HCT116 (cell line): ENCODE measurements around the gene ABI1. TPM values are rescaled to one million over a fixed set of nuclear protein-coding genes. Genes with fewer than 3 reads are reported as not detected.

Experiments
- ATAC-seq: fragments of 200-7000 bp; cut with Tn5 transposase; 2 replicates; pipeline ENCODE4 v1.9.1; 2020; ENCODE audit warnings: mild to moderate bottlenecking, moderate library complexity
- BruUV-seq: library from RNA; stranded (reverse); fragments of 400-500 nt; replicated peaks from 2 replicates; lab custom pipeline; 2021; lab: Mats Ljungman, UMichigan
- CTCF ChIA-PET: fragments of 300-600 bp; sonication (Branson Sonifier 250); formaldehyde crosslinking; loops from one replicate; lab custom pipeline; 2021; ENCODE audit warnings: antibody characterized with exemption; lab: Charles Lee
- POLR2A ChIA-PET: fragments of 300-600, 350-600 bp; sonication (Branson Sonifier 250); formaldehyde crosslinking; loops from one replicate; lab custom pipeline; 2021; ENCODE audit warnings: antibody characterized with exemption; lab: Charles Lee
- RAD21 ChIA-PET, 2 experiments: fragments of 300-600 bp; sonication (Branson Sonifier 250); formaldehyde crosslinking; loops; one replicate each; lab custom pipeline; 2023; ENCODE audit warnings: low total read pairs in 2 of 2; ENCODE audit not compliant: uncharacterized antibody in 2 of 2, unreplicated experiment in 2 of 2, low non-redundant PET in 1 of 2; lab: Charles Lee
- DNase-seq: peaks from one replicate; pipeline ENCODE4 v3.0.0-alpha.2; 2010; ENCODE audit warnings: low read depth, low spot score
- H2AFZ ChIP-seq: fragments of 200-600 bp; shearing (Covaris generic), sonication (generic); 2 replicates; pipeline ENCODE4 v1.6.1; 2017; ENCODE audit warnings: low read depth, mixed run types, mixed read lengths, antibody characterized with exemption, low read length; ENCODE audit not compliant: poor library complexity, severe bottlenecking
- H3K27ac ChIP-seq: 2 replicates; pipeline ENCODE4 v1.5.1; 2012; ENCODE audit warnings: low read depth, low read length
- H3K27me3 ChIP-seq: fragments of 200-600 bp; sonication (generic); 2 replicates; pipeline ENCODE4 v1.6.1; 2016; ENCODE audit warnings: mixed run types, low read length, mixed read lengths; ENCODE audit not compliant: insufficient read depth
- H3K36me3 ChIP-seq, 2 experiments: fragments of 200-500 bp in 1 of 2; fragments of 200-600 bp in 1 of 2; sonication (Bioruptor generic) in 1 of 2; sonication (generic) in 1 of 2; 2 replicates each; pipeline versions ENCODE4 v1.5.1 to v1.6.1; 2014 to 2016; ENCODE audit warnings: low read length in 2 of 2, inconsistent platforms in 1 of 2, mixed read lengths in 1 of 2, mixed run types in 1 of 2; ENCODE audit not compliant: insufficient read depth in 2 of 2, control insufficient read depth in 1 of 2
- H3K4me1 ChIP-seq, 2 experiments: fragments of 200-600 bp in 1 of 2; sonication (generic) in 1 of 2; 2 replicates each; pipeline versions ENCODE4 v1.5.1 to v1.6.1; 2012 to 2017; ENCODE audit warnings: low read length in 2 of 2, inconsistent platforms in 1 of 2, mild to moderate bottlenecking in 1 of 2, mixed read lengths in 1 of 2, mixed run types in 1 of 2, moderate library complexity in 1 of 2; ENCODE audit not compliant: insufficient read depth in 2 of 2, control insufficient read depth in 1 of 2
- H3K4me2 ChIP-seq: fragments of 200-600 bp; sonication (generic); 2 replicates; pipeline ENCODE4 v1.6.1; 2017; ENCODE audit warnings: mixed run types, low read length, mixed read lengths
- H3K4me3 ChIP-seq, 2 experiments: fragments of 200-600 bp in 1 of 2; sonication (generic) in 1 of 2; replicated peaks in 1 of 2; 2 replicates each; pipeline ENCODE4 v1.5.1; 2011 to 2016; ENCODE audit warnings: low read length in 2 of 2, control low read depth in 1 of 2, low read depth in 1 of 2, mild to moderate bottlenecking in 1 of 2, mixed read lengths in 1 of 2, mixed run types in 1 of 2
- H3K79me2 ChIP-seq: fragments of 200-600 bp; sonication (generic); 2 replicates; pipeline ENCODE4 v1.6.1; 2017; ENCODE audit warnings: mild to moderate bottlenecking, mixed run types, low read length, moderate library complexity, mixed read lengths; ENCODE audit not compliant: insufficient read depth
- H3K9ac ChIP-seq: fragments of 200-600 bp; sonication (generic); 2 replicates; pipeline ENCODE4 v1.6.1; 2016; ENCODE audit warnings: low read length, mixed read lengths
- H3K9me2 ChIP-seq: fragments of 200-600 bp; sonication (generic), shearing (Covaris generic); 2 replicates; pipeline ENCODE4 v1.6.1; 2017; ENCODE audit warnings: mixed run types, mild to moderate bottlenecking, moderate library complexity; ENCODE audit not compliant: insufficient read depth
- H3K9me3 ChIP-seq, 2 experiments: fragments of 200-500 bp in 1 of 2; fragments of 200-600 bp in 1 of 2; sonication (Bioruptor generic) in 1 of 2; sonication (generic) in 1 of 2; 2 replicates each; pipeline ENCODE4 v1.6.1; 2014 to 2017; ENCODE audit warnings: low read length in 2 of 2, mixed read lengths in 2 of 2, inconsistent platforms in 1 of 2, low read depth in 1 of 2, mild to moderate bottlenecking in 1 of 2, mixed run types in 1 of 2, moderate library complexity in 1 of 2; ENCODE audit not compliant: control insufficient read depth in 1 of 2, insufficient read depth in 1 of 2
- H4K20me1 ChIP-seq: fragments of 200-600 bp; sonication (generic), shearing (Covaris generic); 2 replicates; pipeline ENCODE4 v1.6.1; 2017; ENCODE audit warnings: mixed run types, mild to moderate bottlenecking, moderate library complexity; ENCODE audit not compliant: insufficient read depth
- EGR1 ChIP-seq: IDR thresholded peaks from 2 replicates; pipeline ENCODE4 v1.6.1; 2012; ENCODE audit warnings: low read depth
- ELF1 ChIP-seq: IDR thresholded peaks from 2 replicates; pipeline ENCODE4 v1.6.1; 2012; ENCODE audit warnings: low read depth, borderline replicate concordance
- EZH2 ChIP-seq: fragments of 200-600 bp; sonication (generic); IDR thresholded peaks from 2 replicates; pipeline ENCODE4 v1.6.1; 2017; ENCODE audit warnings: antibody characterized with exemption, mixed run types
- EZH2phosphoT487 ChIP-seq: fragments of 200-600 bp; IDR thresholded peaks from 2 replicates; pipeline ENCODE4 v1.6.1; 2018; ENCODE audit warnings: antibody characterized with exemption, borderline replicate concordance
- FOSL1 ChIP-seq: IDR thresholded peaks from 2 replicates; pipeline ENCODE4 v1.6.1; 2012; ENCODE audit warnings: low read depth
- JUND ChIP-seq: IDR thresholded peaks from 2 replicates; pipeline ENCODE4 v1.6.1; 2012
- POLR2AphosphoS5 ChIP-seq: IDR thresholded peaks from 2 replicates; pipeline ENCODE4 v1.6.1; 2011; ENCODE audit warnings: mild to moderate bottlenecking, low read depth, low read length, moderate library complexity
- SIN3A ChIP-seq: IDR thresholded peaks from 2 replicates; pipeline ENCODE4 v1.6.1; 2012; ENCODE audit warnings: low read depth
- SP1 ChIP-seq: IDR thresholded peaks from 2 replicates; pipeline ENCODE4 v1.6.1; 2012; ENCODE audit warnings: low read depth
- YY1 ChIP-seq: IDR thresholded peaks from 2 replicates; pipeline ENCODE4 v1.6.1; 2011; ENCODE audit warnings: low read length, low read depth, moderate library complexity, mild to moderate bottlenecking; ENCODE audit not compliant: insufficient replicate concordance; ENCODE audit errors: extremely low read depth
- ZFX ChIP-seq: fragments of 450-650 bp; IDR thresholded peaks from 2 replicates; pipeline ENCODE4 v1.6.1; 2017
- intact Hi-C: fragments of 100-400 bp; cut with micrococcal nuclease; formaldehyde crosslinking; loops from 2 replicates; pipeline ENCODE4 v1.10.0; 2022
- total RNA-seq: library from RNA; stranded (reverse); gene quantifications from one replicate; pipeline ENCODE4 v1.2.1, GENCODE V29; 2021; ENCODE audit not compliant: unreplicated experiment
- TF ChIP-seq, protein P1 (sequence below): IDR thresholded peaks from 2 replicates; pipeline ENCODE4 v1.6.1; 2012
- TF ChIP-seq, protein P2 (sequence below): IDR thresholded peaks from 2 replicates; pipeline ENCODE4 v1.6.1; 2012; ENCODE audit warnings: low read depth
- TF ChIP-seq, protein P3 (sequence below), 3 experiments: fragments of 200-600 bp in 1 of 3; sonication (generic) in 1 of 3; IDR thresholded peaks in 2 of 3; conservative IDR thresholded peaks in 1 of 3; 2 replicates each; pipeline ENCODE4 v1.5.1; 2012 to 2017; ENCODE audit warnings: low read depth in 2 of 3, low read length in 2 of 3, antibody characterized with exemption in 1 of 3, borderline replicate concordance in 1 of 3, control low read depth in 1 of 3, mild to moderate bottlenecking in 1 of 3, mixed read lengths in 1 of 3, mixed run types in 1 of 3, moderate library complexity in 1 of 3; ENCODE audit not compliant: insufficient read depth in 1 of 3

Gene ABI1
- total RNA-seq, 1 experiment from 2014 or later: 34.8 TPM

DNA sequence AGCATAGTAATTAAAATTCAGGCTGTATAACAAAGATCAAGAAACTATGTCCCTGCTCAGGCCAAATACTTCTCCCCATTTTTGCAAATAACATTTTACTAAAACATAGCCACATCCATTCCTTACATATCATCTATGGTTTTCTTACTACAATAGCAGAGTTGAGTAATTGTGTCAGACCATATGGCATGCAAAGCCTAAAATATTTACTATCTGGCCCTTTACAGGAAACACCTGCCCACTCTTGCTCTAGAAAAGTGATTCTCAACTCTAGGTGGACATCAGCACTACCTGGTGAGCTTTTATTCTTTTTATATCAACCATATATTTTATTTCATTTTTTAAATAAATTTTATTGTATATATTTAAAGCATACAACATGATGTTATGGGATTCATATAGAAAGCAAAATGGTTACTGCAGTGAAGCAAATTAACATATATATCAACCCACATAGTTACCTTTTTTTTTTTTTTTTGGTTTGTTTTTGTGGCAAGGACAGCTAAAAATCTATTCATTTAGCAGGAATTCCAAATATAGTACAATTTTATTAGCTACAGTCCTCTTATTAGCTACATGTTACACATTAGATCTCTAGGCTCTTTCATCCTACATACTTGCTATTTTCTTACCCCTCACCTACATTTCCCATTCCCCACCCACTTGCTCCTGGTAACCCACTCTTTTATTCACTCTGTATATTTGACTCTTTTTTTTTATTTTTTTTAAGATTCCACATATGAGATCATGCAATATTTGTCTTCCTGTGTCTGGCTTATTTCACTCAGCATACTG, 19.6 kb downstream of the ABI1 start:
- ATAC-seq (no peak), DNase-seq (no peak)
- RAD21 ChIA-PET: interaction anchor here in 1 of 2 experiments (0.7 kb wide), 1 partner anchor 42 kb away, joined by 3 read pairs; no protein-coding TSS in a partner anchor
- no peaks in the 10 kb centered on the region for H3K4me1 ChIP-seq
- H3K27me3 ChIP-seq: no peaks in the 10 kb centered on the region
- intact Hi-C loops: no loop called here
- H3K4me3 ChIP-seq: no peak overlapping the region
- no peaks in the 10 kb centered on the region for H3K9me3 ChIP-seq
- H3K4me2 ChIP-seq: no peak overlapping the region
- no peak overlapping the region for H2AFZ ChIP-seq
- BruUV-seq: no TSS peak
- no peaks in the 10 kb centered on the region for H3K9me2 ChIP-seq
- H3K9ac ChIP-seq: no peak overlapping the region
- H3K79me2 ChIP-seq: peaks cover 41% of the 10 kb centered on the region
- CTCF ChIA-PET: no interaction called here
- H4K20me1 ChIP-seq: no peaks in the 10 kb centered on the region
- no peak overlapping the region for H3K27ac ChIP-seq
- TF ChIP-seq, protein P1, sequence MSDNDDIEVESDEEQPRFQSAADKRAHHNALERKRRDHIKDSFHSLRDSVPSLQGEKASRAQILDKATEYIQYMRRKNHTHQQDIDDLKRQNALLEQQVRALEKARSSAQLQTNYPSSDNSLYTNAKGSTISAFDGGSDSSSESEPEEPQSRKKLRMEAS: no peak
- TF ChIP-seq POLR2AphosphoS5: no peak
- TF ChIP-seq EGR1: no peak
- no peak for TF ChIP-seq EZH2
- TF ChIP-seq FOSL1: no peak
- no peak for TF ChIP-seq SP1
- TF ChIP-seq ELF1: no peak
- no peaks in the 10 kb centered on the region for H3K36me3 ChIP-seq
- POLR2A ChIA-PET: no interaction called here

DNA sequence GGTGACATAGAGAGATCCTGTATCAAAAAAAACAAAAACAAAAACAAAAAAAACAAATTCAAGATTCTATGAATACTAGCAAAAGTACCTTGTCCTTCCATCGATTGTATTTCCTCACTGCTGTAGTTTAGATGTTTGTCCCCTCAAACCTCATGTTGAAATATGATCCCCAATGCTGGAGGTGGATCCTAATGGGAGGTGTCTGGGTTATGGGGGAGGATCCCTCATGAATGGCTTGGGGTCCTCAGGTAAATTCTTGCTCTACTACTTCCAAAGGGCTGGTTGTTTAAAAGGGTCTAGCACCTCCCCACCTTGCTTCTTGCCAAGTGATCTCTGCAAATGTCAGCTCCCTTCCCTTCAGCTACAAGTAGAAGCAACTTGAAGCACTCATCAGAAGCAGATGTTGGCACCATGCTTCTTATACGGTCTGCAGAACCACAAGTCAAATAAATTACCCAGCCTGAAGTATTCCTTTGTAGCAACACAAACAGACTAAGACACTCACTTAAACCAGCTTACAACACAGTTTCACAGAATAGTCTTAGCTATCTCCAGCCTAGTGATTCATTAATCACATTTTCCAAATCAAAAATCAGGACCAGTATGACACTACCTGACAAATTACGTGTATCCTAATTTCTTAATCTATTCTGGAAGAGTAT, 20.7 kb downstream of the ABI1 start:
- Histone ChIP-seq H3K9me2 (no peaks in the 10 kb centered on the region), H4K20me1 (no peaks in the 10 kb centered on the region), H3K79me2 (peaks cover 42% of the 10 kb centered on the region), H3K9ac (no peak overlapping the region), H2AFZ (no peak overlapping the region), H3K4me3 (no peak overlapping the region), H3K9me3 (no peaks in the 10 kb centered on the region), H3K27me3 (no peaks in the 10 kb centered on the region), H3K4me1 (no peaks in the 10 kb centered on the region), H3K36me3 (no peaks in the 10 kb centered on the region), H3K4me2 (no peak overlapping the region), H3K27ac (no peak overlapping the region)
- DNase-seq (no peak), ATAC-seq (no peak)
- BruUV-seq: no TSS peak
- intact Hi-C loops: no loop called here
- POLR2A ChIA-PET: no interaction called here
- CTCF ChIA-PET: no interaction called here
- RAD21 ChIA-PET: no interaction called here
- TF ChIP-seq, protein P2, sequence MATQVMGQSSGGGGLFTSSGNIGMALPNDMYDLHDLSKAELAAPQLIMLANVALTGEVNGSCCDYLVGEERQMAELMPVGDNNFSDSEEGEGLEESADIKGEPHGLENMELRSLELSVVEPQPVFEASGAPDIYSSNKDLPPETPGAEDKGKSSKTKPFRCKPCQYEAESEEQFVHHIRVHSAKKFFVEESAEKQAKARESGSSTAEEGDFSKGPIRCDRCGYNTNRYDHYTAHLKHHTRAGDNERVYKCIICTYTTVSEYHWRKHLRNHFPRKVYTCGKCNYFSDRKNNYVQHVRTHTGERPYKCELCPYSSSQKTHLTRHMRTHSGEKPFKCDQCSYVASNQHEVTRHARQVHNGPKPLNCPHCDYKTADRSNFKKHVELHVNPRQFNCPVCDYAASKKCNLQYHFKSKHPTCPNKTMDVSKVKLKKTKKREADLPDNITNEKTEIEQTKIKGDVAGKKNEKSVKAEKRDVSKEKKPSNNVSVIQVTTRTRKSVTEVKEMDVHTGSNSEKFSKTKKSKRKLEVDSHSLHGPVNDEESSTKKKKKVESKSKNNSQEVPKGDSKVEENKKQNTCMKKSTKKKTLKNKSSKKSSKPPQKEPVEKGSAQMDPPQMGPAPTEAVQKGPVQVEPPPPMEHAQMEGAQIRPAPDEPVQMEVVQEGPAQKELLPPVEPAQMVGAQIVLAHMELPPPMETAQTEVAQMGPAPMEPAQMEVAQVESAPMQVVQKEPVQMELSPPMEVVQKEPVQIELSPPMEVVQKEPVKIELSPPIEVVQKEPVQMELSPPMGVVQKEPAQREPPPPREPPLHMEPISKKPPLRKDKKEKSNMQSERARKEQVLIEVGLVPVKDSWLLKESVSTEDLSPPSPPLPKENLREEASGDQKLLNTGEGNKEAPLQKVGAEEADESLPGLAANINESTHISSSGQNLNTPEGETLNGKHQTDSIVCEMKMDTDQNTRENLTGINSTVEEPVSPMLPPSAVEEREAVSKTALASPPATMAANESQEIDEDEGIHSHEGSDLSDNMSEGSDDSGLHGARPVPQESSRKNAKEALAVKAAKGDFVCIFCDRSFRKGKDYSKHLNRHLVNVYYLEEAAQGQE: no peak
- TF ChIP-seq, protein P3, sequence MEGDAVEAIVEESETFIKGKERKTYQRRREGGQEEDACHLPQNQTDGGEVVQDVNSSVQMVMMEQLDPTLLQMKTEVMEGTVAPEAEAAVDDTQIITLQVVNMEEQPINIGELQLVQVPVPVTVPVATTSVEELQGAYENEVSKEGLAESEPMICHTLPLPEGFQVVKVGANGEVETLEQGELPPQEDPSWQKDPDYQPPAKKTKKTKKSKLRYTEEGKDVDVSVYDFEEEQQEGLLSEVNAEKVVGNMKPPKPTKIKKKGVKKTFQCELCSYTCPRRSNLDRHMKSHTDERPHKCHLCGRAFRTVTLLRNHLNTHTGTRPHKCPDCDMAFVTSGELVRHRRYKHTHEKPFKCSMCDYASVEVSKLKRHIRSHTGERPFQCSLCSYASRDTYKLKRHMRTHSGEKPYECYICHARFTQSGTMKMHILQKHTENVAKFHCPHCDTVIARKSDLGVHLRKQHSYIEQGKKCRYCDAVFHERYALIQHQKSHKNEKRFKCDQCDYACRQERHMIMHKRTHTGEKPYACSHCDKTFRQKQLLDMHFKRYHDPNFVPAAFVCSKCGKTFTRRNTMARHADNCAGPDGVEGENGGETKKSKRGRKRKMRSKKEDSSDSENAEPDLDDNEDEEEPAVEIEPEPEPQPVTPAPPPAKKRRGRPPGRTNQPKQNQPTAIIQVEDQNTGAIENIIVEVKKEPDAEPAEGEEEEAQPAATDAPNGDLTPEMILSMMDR (IDR thresholded peaks at IDR 0.05 in 2 of 3, conservative IDR thresholded peaks at IDR 0.05 in 1 of 3; ENCODE audit: borderline replicate concordance in 1 of 3, insufficient read depth in 1 of 3, low read depth in 2 of 3, low read length in 2 of 3): no peak
- TF ChIP-seq FOSL1 (no peak), SIN3A (no peak), ZFX (no peak), POLR2AphosphoS5 (no peak), YY1 (no peak), JUND (no peak), EZH2 (no peak), EZH2phosphoT487 (no peak)
